Measurements from ENCODE around the gene NOTCH2.

The NOTCH2 gene

DNA sequence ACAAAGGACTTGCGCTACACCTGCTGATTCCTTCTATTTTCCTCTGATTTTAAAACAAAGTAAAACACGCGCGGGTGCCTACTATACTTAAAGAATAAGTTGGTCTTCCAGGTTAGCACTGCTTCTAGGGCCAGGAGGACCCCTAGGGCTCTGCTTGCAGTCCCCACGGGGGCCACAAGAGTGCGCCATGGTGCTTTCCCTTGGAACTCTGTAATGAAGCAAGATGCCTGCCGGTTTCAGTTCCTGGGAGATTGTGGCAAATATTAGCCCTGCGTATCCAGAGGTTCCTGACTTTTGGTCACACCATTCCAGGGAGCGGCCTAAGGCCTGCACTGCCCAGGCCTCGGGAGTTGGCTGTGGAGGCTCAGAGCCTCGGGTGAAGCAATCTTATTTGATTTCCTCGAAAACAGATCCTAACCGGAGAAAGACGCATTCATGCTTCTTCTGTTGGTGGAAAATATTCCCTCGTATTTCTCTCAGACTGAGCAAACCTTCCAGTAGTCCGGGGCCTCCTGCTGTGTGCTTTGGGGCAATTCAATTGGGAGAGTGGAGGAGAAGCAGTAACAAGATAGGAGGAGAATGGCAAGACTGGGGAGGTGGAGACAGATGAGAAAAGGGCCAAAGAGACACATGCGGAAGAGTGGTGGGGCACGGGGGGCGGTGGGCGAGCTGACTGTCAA lies 198.4 kb downstream of the NOTCH2 start:
- peak; percentile 77 for DNase-seq

GRCh38 chr1:119869995-119870394 lies 199.5 kb downstream of the NOTCH2 start:
- DNase-seq, result no peak

DNA sequence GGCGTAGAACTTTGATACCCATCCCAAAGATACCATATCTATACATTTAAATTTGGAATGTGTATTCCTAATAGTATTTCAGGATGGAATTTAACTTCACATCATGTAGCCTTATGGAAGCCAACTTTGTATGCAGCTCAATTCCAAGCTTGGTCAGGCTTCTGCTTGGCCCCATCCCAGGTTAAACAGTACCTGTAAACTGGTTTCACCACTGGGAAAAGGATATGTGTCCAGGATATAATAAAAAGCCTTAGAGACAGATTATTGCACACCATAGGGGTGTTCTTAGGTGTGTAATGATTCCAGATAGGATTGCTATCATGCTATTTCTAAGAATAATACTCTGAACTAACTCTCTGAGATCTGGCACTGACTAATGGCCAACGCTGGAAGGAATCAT lies 201.3 kb downstream of the NOTCH2 start:
- no peak for DNase-seq

DNA sequence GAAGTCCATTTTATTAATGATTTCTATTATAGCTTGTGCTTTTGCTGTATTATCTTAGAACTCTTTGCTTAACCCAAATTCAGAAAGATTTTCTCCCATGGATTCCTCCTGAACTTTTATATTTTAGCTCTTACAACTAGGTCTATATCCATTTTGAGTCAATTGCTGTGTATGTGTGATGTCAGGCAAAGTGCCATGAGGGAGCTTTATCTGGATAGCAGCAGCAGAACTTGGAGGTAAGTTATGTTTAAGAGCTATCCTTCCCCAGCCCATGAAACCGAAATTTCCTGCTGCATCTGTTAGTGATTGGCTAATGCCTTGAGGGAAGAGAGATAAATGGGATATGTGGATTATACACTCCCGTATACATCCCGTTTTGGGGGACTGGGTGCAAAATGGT lies 203.0 kb downstream of the NOTCH2 start:
- DNase-seq, result no peak

DNA sequence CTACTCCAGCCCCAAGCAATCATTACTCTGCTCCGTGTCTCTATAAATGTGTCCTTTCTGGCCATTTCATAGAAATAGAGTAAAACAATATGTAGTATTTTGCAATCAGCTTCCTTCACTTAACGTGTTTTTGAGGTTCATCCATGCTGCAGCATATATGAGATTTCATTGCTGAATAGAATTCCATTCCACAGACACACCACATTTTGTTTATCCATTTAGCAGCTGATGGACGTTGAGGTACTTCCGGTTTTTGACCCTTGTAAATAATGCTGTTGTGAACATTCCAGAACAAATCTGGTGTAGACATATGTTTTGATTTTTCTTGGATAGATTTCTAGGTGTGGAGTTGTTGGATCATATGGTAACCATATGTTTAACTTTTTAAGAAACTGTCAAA lies 203.8 kb downstream of the NOTCH2 start:
- DNase-seq, result peak; percentile 86

GRCh38 chr1:119862276-119862675 lies 207.2 kb downstream of the NOTCH2 start:
- no peak for DNase-seq
